HG03457 (cell line): ENCODE data around the gene SLU7.

ENCODE experiments used
- ATAC-seq: cut with Tn5 transposase; IDR thresholded peaks from one replicate; pipeline ENCODE4 v1.9.1; 2021; ENCODE audit warnings: moderate number of reproducible peaks; ENCODE audit not compliant: unreplicated experiment

Gene SLU7

DNA sequence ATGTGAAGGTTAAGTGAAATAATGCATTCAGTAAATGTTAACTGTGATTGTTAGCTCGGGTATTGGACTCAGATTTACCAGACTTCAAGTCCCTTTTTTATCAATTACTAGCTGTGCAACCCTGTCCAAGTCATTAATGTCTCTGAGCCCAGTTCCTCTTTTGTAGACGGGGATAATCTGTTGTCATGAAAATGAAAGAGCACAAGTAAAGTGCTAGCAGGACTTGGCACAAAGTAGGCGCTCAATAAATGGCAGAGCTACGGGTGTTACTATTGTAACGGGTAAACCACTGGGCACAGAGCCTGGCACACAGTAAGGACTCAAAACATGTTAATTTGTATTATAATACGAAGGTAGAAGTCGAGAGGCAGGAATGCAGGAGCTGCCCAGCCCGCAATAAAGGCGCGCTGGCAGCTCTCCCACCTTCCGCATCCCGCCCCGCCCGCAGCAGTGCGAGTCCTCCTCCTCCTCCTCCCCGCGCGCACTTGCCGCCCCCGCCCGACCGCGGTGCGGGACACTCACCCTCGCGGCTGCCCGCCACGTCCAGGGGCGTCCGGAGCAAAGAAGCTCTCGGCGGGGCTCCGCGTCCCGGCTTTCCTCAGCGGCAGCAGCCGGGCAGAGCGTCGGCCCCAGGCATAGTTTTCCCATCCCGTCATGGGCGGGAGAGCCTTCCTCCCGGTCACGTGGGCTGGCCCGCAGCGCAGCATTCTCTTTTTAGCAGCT is 48.7 kb downstream of the SLU7 start, which contains the start of gene C1QTNF2:
Gene C1QTNF2 (minus strand): TSS at position 637 of the 723 bp plus-strand sequence. CDS start 15,615 bp downstream, outside the sequence.
- no peak for ATAC-seq

DNA sequence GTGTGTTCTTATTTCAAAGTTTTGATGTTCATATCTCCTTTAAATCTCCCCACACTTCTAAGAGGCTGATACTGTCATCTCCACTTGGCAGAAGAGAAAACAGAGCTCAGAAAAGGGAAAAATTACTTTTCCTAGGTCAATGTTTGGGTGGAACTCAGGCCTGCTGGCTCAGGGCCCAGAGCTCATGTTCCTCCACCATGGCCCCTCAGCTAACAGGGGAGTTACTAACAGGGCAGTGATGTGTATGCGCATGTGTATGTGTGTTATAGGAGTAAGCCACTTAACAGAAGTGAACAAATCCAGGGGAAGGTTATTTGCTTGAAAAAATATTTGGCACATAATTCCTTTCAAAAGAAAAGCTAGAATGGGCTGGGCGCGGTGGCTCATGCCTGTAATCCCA is 51.0 kb downstream of the SLU7 start:
- ATAC-seq = no peak

DNA sequence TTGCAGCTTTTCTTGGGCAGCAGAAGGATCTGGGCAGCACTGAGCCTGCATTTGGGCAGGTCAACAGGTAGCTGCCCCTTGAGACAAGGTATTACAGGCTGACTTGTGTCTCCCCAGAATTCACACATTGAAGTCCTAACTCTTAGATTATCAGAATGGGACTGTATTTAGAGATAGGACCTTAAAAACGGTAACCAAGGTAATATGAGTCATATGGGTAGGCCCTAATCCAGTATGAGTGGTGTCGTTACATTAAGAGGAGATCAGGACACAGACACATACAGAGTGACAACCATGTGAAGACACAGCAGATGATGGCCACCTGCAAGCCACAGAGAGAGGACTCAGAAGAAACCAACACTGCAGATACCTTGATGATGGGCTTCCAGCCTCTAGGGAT is 51.6 kb downstream of the SLU7 start:
- no peak for ATAC-seq

DNA sequence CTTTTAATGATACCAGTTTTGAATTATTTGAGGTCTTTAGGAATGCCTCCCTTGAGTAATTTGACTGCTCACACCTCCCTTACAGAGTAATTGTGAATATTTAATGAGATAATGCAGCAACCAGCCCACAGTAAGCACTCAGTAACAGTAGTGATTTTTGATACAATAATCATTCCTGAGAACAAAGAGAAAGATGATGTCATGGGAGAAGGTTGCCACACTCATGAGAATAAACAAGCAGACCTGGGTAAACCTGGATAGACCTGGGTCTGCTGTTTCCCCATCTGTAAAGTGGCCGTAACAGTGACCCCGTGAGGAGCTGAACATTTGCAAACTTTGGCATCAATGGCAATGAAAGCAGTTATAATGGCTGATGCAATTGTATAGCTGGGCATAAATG is 52.7 kb downstream of the SLU7 start:
- no peak for ATAC-seq

DNA sequence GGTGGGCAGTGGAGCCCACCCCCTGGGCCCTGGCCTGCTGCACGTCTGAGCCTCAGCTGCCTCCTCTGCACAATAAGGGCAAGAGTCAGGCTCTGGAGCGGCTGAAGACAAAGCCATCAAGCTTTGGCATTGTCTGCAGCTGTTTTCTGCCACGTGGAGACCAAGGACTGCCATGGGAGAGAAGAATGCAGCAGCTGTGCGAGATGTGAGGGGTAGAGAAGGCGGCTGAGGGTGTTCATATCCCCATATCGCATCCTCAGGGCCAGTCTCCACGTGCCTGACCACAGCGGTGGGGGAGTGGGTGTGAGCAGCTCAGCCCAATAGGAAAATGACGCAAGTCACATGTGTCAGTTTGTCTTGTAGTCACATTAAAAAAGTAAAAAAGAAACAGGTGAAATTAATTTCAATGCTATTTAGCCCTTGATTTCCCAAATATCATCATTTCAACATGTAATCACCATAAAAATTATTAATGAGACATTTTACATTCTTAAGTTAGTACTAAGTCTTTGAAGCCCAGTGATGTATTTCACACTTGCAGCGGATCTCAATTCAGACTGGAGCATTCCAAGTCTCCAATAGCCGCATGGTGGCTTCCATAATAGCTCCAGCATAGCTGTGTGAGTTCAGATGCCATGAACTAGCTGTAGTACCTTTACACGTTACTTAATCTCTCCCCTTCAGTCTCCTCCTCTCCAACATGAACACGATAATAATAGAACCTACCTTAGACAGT is 55.1 kb downstream of the SLU7 start:
- no peak for ATAC-seq

DNA sequence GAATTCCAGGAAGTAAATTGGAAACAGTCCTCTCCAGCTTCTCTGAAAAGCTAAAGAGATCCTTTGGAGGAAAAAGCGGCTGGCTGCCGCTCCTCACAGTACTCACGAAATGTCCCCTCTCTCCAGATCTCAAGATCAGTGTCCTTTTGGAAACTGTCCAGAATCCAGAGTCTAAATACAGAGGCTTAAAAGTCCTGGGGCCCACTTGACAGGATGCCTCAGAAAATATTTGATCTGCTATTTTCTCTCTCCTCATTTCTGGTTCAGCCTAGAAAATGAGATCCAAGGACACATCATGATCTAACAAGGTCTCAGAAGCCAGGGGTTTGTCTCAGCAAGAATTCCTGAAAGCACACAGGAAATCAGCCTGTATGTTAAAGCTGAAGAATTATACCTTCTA is 55.7 kb downstream of the SLU7 start:
- no peak for ATAC-seq

DNA sequence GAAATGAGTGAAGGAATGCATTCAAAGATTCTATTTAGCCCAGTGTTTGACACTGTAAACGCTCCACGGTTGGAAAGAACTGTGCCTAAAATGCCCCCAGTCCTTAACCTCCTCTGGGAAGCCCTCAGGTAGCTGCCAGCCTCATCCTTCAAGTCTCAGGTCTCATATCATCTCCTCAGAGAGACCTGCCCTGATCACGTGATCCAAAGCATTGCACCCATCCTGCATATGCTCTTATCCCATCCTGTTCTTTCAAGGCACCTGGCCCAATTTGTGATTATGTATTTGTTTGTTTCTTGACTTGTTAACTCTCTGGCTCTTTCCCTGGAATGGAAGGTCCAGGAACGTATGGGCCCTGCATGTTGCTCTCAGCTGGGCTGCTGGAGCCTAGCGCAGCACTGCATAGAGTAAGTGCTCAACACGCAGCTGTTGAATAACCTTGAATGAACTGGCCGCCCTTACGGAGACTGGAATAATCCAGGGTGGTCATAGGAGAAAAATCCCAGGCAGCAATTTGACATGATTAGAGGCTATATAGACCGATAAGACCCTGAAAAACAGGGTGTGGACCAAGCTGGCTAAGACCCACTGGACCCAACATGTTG is 57.2 kb downstream of the SLU7 start:
- no peak for ATAC-seq

DNA sequence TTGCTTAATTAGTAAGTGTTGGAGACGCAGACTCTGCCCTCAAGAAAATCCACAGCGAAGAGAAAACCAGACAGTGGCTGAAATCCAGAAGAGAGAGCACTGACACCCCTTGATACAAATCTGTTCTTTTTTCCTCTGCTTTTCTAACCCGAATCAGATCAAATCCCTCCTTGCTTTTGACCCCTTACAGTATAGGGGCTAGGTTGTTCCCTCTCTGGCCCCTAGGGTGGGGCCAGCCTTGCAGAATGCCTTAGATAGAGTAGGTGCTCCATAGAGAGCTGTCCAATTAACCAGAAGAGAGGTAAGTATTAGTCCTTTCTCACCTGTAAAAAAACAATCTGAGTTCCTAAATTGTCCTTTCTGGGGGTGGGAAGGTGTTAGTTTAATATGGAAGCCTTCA is 58.6 kb downstream of the SLU7 start:
- no peak for ATAC-seq

DNA sequence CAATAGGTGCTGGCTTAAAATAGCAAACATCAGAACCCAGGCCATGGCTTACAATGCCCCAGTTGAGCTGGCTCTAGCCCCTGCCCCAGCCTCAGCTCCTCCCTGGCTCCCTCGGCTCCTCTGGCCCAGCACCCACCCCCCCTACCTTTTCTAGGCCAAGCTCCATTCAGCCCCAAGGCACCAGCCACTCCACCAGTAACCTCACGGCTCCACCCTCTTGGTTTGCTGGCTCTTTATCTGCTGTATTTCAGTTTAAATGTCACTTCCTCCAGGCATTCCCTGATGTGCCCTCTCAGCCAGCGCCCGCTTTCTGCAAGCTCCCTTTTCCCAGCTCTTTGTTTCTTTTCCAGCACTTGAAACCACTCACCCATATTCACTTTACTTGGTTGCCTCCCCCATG is 59.1 kb downstream of the SLU7 start:
- no peak for ATAC-seq

DNA sequence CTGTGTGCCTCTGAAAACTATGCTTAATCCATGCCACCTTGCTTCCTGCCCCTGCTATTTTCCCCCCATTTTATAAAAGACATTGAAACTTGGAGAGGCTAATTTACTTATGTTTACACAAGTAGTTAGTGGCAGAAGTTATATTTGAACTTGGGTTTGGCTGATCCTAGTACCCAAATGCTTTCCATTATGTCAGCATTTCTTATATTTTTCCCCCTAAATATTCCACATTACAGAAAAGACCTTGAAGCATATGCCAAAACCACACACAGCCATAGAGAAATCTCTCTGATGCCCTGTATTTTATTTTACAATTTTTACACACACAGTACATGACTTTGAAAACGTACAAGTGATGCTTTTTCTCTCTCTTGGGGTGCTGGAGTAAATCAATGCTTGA is 59.6 kb downstream of the SLU7 start:
- no peak for ATAC-seq

DNA sequence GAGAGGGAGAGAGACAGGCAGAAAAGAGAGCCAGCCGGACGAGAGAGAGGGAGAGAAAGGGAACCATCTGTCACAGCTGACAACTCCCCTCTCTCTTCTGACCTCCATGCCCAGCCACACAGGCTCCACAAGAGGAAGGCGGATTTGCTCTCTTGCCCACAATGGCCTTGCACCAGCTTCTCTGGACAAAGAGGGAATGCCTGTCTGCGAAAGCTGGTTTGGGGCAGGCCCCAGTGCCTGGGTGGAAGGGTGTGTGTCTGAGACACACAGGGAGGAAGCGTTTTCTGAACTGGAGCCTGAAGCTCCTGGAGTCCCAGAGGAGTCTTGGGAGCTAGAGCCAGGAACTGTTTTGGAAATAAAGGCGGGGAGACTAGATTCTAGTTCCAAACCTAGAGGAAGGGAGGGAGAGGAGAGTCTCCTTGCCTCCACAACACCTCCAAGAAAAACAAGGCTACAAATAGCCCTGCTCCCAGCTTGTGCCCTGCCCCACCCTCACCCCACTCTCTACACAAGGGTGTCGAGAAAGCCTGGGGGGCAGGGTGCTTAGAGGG is 60.9 kb downstream of the SLU7 start:
- no peak for ATAC-seq

DNA sequence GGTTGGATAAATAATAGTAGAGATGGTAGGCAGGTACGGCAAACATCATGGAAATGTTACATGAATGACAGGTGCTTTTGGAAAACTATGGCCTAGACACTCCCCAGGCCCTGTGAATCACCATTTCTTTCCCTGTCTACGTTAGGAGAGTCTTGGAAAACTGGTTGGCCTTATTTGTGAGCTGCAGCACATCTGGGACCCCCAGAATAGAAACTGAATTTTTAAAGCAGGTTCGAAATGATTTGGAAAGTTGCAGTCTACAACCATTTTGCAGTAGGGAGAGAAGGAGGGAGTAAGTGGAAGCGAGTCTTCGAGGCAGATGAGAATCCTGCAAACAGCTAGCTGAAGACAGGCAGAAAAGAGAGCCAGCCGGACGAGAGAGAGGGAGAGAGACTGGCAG is 61.5 kb downstream of the SLU7 start:
- ATAC-seq = no peak

DNA sequence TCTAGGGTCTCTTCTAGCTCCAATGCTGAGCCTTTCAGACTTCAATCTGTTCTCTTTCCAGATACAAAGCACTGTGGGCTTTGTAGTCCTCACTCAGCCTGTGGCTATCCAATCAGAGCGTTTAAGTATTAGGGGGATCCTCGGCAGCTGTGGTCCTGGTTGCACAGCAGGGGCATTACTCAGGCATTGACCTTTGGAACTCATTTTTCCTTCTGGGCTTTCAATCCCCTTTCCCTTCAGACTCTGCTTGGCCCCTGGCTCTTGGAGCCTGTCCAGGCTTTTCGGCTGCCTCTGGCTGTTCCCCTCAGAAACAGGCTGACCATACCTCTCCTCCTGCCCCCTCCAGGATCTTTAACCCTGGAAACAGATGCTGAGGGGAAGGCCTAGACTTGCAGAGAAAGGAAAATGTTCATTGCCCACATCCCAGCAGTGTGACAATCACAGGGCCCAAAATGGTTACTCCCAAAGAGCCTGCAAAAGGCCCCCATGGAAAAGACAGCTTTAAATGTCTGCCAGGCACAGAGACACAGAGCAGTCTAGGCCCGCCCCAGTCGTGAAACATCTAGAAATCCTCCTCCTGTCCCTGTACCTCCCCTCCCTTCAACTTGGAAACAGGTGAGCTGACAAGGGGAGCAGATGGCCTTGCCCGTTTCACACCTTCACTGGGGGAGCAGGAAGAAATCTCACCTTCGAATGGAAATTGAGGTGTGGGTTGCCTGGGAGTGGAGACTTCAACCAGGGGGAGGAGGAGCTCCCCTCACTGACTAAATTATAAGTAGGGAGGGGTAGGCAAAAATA is 62.1 kb downstream of the SLU7 start:
- no peak for ATAC-seq

DNA sequence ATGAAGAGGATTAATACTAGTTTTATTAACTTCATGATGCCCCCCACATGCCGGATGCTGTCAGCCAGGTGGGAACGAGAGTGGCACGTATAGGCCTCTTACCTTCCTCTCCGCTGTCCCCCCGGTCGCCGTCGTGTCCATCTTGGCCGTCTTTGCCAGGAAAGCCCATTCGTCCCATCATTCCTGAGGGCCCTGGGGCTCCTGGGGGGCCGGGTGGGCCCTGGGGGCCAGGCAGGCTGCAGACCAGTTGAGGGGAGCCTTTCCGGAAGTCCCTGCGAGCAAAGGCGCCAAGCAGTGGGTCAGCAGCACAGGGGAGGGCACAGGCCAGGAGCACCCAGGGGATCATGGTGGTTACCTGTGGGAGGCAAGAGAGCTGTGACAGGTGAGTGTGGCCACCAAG is 64.2 kb downstream of the SLU7 start:
- ATAC-seq = no peak

DNA sequence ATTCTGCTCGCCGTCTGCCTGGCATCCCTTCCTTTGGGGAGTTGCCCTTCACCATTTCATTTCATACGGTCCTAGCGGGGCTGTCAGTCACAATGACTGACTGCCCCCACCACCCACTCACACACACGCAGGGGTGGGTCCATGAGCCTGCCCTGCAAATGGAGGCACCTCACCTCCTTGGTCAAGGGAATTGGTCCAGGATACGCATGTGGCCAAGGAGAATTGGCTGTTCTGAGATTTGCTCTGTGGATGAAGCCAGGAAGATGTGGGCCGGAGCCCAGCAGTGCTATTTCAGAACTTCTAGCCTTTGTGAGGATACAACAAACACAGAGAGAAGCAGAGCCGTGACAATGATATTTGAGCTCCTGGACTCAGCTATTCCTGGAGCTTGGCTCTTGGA is 65.5 kb downstream of the SLU7 start:
- no peak for ATAC-seq

DNA sequence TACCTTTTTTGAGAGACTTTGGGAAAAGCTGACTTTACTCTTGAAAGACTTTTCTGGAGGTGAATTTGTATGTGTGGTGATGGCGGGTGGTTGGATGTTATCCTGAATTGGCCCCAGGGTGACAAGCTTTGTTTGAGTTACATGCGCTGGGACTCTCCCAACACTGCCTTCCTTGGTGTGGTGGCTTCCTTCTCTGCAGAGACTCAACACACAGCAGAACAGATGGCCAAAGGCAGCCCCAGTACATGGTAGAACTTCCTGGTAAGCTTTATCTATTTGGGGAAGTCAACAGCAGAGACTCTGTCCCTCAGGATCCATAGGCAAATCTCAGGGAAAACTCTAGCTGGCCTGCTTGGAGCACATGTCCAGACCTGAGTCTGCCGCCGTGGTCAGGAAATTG is 66.6 kb downstream of the SLU7 start:
- ATAC-seq = no peak
